Raji (cell line): Measurements from ENCODE around the gene KLRG1.

ENCODE experiments used
- POLR2A ChIP-seq: IDR thresholded peaks from 2 replicates; pipeline ENCODE4 v1.6.1; 2011; ENCODE audit warnings: low read depth, low read length, control low read depth; ENCODE audit not compliant: insufficient read depth

KLRG1 gene

GRCh38 chr12:8958066-8958465 lies 31.3 kb upstream of the KLRG1 start:
- TF ChIP-seq POLR2A: no peak

GRCh38 chr12:8960176-8960575 lies 29.2 kb upstream of the KLRG1 start:
- no peak for TF ChIP-seq POLR2A

GRCh38 chr12:8968761-8969160 lies 20.6 kb upstream of the KLRG1 start:
- TF ChIP-seq POLR2A: no peak

DNA sequence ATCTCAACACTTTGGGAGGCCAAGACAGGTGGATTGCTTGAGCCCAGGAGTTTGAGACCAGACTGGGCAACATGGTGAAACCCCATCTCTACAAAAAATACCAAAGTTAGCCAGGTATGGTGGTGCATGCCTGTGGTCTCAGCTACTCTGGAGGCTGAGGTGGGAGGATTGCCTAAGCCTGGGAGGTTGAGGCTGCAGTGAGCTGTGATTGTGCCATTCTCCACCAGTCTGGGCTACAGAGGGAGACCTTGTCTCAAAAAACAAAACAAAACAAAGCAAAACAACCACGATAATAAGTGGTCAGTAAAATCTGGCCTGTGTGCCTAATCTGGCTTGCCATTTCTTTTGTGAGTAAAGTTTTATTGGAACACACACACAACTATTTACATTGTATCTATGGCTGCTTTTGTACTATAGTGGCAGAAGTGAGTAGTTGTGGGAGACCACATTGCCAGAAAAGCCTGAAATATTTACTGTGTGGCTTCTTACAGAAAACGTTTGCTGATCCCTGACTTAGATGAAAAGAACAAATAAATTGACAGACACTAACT lies 19.4 kb upstream of the KLRG1 start:
- TF ChIP-seq POLR2A: no peak

- no peak for TF ChIP-seq POLR2A
Observed at GRCh38 chr12:8970432-8970831, 18.9 kb upstream of the KLRG1 start.

DNA sequence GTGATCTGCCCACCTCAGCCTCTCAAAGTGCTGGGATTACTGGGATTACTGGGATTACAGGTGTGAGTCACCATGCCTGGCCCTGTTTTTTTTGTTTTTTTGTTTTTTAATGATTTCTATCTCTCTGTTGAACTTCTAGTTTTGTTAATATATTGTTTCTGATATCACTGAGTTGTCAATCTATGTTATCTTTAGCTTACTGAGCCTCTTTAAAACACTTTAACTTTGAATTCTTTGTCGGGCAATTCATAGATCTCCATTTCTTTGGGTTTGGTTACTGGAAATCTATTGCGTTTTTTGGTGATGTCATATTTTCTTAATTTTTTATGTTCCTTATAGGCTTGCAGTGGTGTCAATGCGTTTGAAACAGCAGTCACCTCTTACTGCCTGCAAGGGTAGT lies 9.2 kb upstream of the KLRG1 start:
- no peak for TF ChIP-seq POLR2A

- no peak for TF ChIP-seq POLR2A
Observed at GRCh38 chr12:8985213-8985754, 4.1 kb upstream of the KLRG1 start.

DNA sequence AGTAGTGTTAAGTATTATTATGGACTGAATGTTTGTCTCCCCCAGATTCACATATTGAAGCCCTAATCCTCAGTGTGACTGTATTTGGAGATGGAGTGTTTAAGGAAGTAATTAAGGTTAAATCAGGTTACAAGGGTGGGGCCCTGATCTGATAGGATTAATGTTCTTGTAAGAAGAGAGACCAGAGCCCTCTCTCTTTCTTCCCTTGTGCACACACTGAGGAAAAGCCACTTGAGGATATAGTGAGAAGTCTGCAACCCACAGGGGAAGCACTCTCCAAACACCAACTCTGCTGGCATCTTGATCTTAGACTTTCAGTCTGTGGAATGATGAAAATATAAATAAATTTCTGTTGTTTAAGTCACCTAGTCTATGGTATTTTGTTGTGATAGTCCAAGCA lies 2.2 kb upstream of the KLRG1 start:
- TF ChIP-seq POLR2A: no peak

- no peak for TF ChIP-seq POLR2A
Observed at GRCh38 chr12:8987685-8988084, 1.7 kb upstream of the KLRG1 start.

- TF ChIP-seq POLR2A: no peak
Observed at GRCh38 chr12:8991371-8992345, 2.3 kb downstream of the KLRG1 start.

DNA sequence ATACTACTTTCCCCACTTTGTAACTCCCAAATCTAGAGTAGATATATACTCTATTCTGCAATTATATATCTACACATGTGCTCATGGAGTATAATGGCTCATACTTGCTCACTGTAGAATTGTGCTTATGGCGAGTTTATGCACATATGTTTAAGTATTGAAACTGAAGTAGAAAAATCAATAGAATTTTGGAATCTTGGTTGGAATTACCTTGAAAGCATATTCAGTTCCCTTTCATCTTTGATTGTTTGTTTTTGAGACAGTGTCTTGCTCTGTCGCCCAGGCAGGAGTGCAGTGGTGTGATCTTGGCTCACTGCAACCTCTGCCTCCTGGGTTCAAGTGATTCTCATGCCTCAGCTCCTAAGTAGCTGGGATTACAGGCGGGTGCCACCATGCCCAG lies 4.5 kb downstream of the KLRG1 start:
- TF ChIP-seq POLR2A: no peak

- TF ChIP-seq POLR2A: no peak
Observed at GRCh38 chr12:8995021-8995775, 5.9 kb downstream of the KLRG1 start.

- no peak for TF ChIP-seq POLR2A
Observed at GRCh38 chr12:8996682-8997405, 7.5 kb downstream of the KLRG1 start.

DNA sequence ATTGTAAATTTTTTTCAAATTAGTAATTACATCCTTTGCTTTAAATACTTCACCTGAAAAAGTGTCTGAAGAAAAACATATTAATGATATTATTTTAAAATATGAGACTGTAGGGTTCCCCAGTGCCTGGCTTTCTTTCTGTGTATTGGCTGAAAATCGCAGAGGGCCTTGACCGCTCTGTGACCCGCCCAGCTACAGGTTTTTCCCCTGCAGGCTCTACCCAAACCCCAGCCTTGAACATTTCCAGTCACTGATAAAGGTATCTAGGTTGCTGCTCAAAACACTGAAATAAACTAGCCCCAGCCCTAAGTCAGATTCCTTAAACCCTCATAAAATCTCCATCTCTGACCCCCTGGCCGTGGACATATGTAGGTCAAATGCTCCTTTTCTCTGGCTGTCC lies 11.9 kb downstream of the KLRG1 start:
- TF ChIP-seq POLR2A: no peak

DNA sequence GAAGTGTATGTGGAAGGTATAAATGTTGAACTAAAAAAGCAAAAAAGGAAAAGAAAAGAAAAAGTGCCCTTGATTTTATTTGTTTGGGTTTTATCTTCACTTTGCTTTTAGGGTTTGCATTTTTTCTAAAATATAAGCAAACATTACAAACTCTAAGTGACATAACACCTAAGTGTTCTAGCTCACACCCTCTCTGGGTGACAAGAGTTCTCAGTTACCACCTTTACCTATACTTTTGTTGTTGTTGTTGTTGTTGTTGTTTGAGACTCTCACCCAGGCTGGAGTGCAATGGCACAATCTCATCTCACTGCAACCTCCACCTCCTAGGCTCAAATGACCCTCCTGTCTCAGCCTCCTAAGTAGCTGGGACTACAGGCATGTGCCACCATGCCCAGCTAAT lies 13.0 kb downstream of the KLRG1 start:
- no peak for TF ChIP-seq POLR2A
